Right atrium auricular region (tissue), 2 donors: ENCODE results near the gene MNT. TPM values are rescaled to one million over a fixed set of nuclear protein-coding genes. Genes with fewer than 3 reads are reported as not detected.

Experiments used
- DNase-seq: peaks from one replicate; pipeline ENCODE4 v3.0.0-alpha.2; 2019; ENCODE audit warnings: low spot score
- H3K27ac ChIP-seq, 2 donors: fragments of 200-600 bp; sonication (generic); 1 replicate in 1 of 2; 2 replicates in 1 of 2; pipeline ENCODE4 v1.5.1; 2016 to 2019
- H3K27me3 ChIP-seq, 2 donors: fragments of 200-600 bp; sonication (generic); one replicate each; pipeline versions ENCODE4 v1.5.1 to v1.6.0; 2017 to 2019
- H3K36me3 ChIP-seq: fragments of 200-600 bp; sonication (generic); one replicate; pipeline ENCODE4 v1.5.1; 2016
- H3K4me1 ChIP-seq, 2 donors: fragments of 200-600 bp; sonication (generic); one replicate each; pipeline versions ENCODE4 v1.5.1 to v1.6.0; 2017 to 2019
- H3K4me3 ChIP-seq, 2 donors: fragments of 200-600 bp; sonication (generic); 1 replicate in 1 of 2; 2 replicates in 1 of 2; pipeline ENCODE4 v1.5.1; 2017 to 2019; ENCODE audit warnings: mild to moderate bottlenecking in 1 of 2, moderate library complexity in 1 of 2
- H3K9me3 ChIP-seq, 2 donors: fragments of 200-600 bp; sonication (generic); one replicate each; pipeline ENCODE4 v1.5.1; 2019
- CTCF ChIP-seq, 2 donors: fragments of 200-600 bp; sonication (generic); IDR thresholded peaks; one replicate each; pipeline ENCODE4 v1.5.1; 2019; ENCODE audit warnings: antibody characterized with exemption in 2 of 2
- total RNA-seq, 2 donors: library from RNA; depleted of rRNA; stranded (reverse); fragments of >200 nt; gene quantifications; one replicate each; pipeline ENCODE4 v1.1.0, GENCODE V29; 2016

Gene MNT
- total RNA-seq, 2 donors from 2014 or later = 3.7 to 7.7 TPM

GRCh38 chr17:2363851-2364762, 36.8 kb downstream of the MNT start:
- H3K27me3 ChIP-seq = no peaks in the 10 kb centered on the region
- H3K9me3 ChIP-seq = no peaks in the 10 kb centered on the region
- peaks cover 0 to 35% of the 10 kb centered on the region in 2 donors for H3K4me1 ChIP-seq
- DNase-seq = no peak
- no peak for TF ChIP-seq CTCF (IDR thresholded peaks at IDR 0.05)
- no peak overlapping the region for H3K27ac ChIP-seq
- H3K4me3 ChIP-seq = no peak overlapping the region
- H3K36me3 ChIP-seq = peaks cover 17% of the 10 kb centered on the region

GRCh38 chr17:2363318-2363717, 37.5 kb downstream of the MNT start:
- H3K4me3 ChIP-seq = no peak overlapping the region
- DNase-seq = no peak
- H3K9me3 ChIP-seq = no peaks in the 10 kb centered on the region
- TF ChIP-seq CTCF (IDR thresholded peaks at IDR 0.05) = no peak
- H3K27me3 ChIP-seq = no peaks in the 10 kb centered on the region
- peaks cover 0 to 27% of the 10 kb centered on the region in 2 donors for H3K4me1 ChIP-seq
- peaks cover 17% of the 10 kb centered on the region for H3K36me3 ChIP-seq
- H3K27ac ChIP-seq = no peak overlapping the region

GRCh38 chr17:2362881-2363280, 38.0 kb downstream of the MNT start:
- H3K27me3 ChIP-seq = no peaks in the 10 kb centered on the region
- H3K4me3 ChIP-seq = no peak overlapping the region
- no peak overlapping the region for H3K27ac ChIP-seq
- no peaks in the 10 kb centered on the region for H3K9me3 ChIP-seq
- DNase-seq = no peak
- H3K36me3 ChIP-seq = peaks cover 17% of the 10 kb centered on the region
- TF ChIP-seq CTCF (IDR thresholded peaks at IDR 0.05) = no peak
- H3K4me1 ChIP-seq = peaks cover 0 to 22% of the 10 kb centered on the region in 2 donors

- no peak for TF ChIP-seq CTCF (IDR thresholded peaks at IDR 0.05)
- no peak overlapping the region for H3K4me3 ChIP-seq
- peaks cover 17% of the 10 kb centered on the region for H3K36me3 ChIP-seq
- DNase-seq = no peak
- H3K4me1 ChIP-seq = peaks cover 0 to 18% of the 10 kb centered on the region in 2 donors
- H3K27me3 ChIP-seq = no peaks in the 10 kb centered on the region
- no peak overlapping the region for H3K27ac ChIP-seq
- no peaks in the 10 kb centered on the region for H3K9me3 ChIP-seq
These were observed 38.4 kb downstream of the MNT start for GRCh38 chr17:2362416-2362815.

GRCh38 chr17:2362016-2362415, 38.8 kb downstream of the MNT start:
- no peaks in the 10 kb centered on the region for H3K9me3 ChIP-seq
- H3K36me3 ChIP-seq = peaks cover 17% of the 10 kb centered on the region
- TF ChIP-seq CTCF (IDR thresholded peaks at IDR 0.05) = no peak
- no peak overlapping the region for H3K4me3 ChIP-seq
- H3K27ac ChIP-seq = no peak overlapping the region
- DNase-seq = no peak
- H3K27me3 ChIP-seq = no peaks in the 10 kb centered on the region
- peaks cover 0 to 17% of the 10 kb centered on the region in 2 donors for H3K4me1 ChIP-seq
